Measurements from ENCODE around the gene PPM1M.

The PPM1M gene

GRCh38 chr3:52245322-52246263 lies at the start of gene PPM1M:
TSS of gene PPM1M (plus strand) at chr3:52245759. CDS start at chr3:52245825, 66 bp downstream.
- DNase-seq, result peak in 2 of 58 donors; percentile 31 to 32

DNA sequence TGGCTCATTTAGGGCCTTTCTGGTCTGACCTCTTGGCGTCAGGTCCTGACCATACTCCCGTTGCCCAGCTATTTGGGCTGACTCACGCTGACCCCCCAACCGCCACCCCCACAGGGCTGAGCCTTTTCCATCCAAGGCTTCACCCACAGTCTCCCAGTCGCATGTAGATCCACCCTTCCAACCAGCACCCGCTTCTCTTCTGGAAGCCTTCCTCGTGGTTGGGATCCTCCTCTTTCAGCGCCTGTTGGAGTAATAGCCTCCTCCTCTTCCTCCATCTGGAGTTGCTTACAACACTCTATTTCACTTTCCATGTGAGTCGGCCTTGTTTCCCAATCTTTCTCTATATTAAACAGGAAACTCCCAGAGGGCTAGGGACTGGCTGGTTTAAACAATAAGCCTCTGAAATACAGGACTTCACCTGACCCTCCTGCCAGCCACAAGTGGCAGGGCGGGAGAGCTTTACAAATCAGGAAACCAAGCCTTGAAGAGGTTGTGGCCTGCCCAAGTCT lies 49.7 kb upstream of the PPM1M start:
- no peak for DNase-seq

GRCh38 chr3:52196977-52197376 lies 48.6 kb upstream of the PPM1M start:
- DNase-seq, result no peak

DNA sequence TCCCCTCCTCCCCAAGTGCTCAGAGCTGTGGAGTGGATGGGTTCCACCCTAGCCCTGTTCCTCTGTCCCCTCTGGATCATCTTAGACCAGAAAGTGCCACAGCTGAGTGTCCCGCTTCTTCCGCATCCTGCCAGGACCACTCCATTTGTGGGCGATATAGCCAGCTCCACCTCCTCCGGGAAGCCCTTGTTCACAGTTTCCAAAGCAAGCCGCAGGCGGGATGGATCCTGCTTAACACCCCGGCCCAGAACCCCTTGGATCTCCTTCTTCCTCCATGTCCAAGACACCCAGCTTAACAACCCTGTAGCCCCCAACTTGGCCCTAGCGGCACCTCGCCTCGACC lies 48.1 kb upstream of the PPM1M start:
- DNase-seq, result peak in 1 of 58 donors; percentile 55

DNA sequence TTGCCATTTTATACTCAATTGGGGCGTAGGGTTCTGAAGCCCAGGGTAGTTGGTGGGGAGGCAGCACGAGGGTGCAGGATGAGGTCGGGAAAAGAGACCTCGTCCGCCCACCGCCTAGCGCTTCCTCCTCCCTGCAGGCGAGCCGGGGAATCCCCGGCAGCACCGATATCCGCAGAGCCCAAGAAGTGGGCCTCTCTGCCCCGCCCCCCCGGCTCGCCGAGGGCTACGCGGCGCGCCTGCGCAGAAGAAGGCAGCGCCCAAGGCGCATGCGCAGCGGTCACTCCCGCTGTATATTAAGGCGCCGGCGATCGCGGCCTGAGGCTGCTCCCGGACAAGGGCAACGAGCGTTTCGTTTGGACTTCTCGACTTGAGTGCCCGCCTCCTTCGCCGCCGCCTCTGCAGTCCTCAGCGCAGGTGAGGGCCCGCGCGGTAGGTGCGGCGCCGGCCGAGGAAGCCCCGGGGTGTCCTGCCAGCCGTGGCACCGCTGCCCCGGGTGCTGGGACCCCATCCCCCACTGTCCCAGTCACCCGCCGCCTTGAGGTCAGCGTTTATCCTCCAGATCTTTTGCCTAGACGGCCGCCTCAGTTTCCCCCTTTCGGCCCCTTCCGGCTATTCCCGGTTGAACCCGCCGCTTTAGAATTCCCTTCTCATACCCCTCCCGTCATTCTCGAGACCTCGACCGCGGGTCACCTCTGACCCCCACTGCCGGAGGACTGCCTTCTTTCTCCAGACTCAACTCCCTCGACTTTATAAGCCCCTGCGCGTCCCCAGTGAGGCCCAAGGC lies 47.5 kb upstream of the PPM1M start, which contains the start of gene ALAS1:
Gene ALAS1 (plus strand): TSS at position 319 of the 784 bp plus-strand sequence. CDS start 1,082 bp downstream, outside the sequence.
- DNase-seq, result peak; percentile 22 to 92 (median 83)

DNA sequence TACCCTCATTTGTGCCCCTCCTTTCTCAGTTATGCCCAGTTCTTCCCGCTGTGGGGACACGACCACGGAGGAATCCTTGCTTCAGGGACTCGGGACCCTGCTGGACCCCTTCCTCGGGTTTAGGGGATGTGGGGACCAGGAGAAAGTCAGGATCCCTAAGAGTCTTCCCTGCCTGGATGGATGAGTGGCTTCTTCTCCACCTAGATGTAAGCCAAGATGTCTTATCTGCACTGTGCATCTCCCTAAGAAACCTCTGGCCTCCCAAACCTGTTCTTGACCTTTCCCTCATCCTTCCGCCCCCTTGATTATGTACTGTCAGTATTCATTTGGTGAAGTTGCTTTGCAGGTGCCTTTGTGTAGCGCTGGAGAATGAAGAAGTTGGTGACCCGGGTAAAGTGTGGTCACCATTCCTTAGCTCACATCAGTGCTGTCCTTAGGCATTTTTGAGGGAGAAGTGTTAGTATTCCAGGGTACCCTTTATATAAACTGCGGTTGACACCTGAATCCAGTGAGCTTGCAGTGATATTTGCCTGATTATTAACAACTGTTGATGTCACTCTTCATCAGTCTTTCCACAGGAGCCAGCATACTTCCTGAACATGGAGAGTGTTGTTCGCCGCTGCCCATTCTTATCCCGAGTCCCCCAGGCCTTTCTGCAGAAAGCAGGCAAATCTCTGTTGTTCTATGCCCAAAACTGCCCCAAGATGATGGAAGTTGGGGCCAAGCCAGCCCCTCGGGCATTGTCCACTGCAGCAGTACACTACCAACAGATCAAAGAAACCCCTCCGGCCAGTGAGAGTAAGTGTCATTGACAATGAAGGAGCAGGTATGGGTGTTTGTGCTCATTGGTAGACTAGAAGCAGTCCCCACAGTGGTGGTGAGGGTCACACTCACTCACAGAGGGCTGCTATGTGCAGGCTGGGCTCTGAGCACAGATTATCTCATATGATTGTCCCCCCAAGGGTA lies 46.6 kb upstream of the PPM1M start:
- no peak for DNase-seq

GRCh38 chr3:52200981-52201679 lies 44.4 kb upstream of the PPM1M start:
- no peak for DNase-seq

DNA sequence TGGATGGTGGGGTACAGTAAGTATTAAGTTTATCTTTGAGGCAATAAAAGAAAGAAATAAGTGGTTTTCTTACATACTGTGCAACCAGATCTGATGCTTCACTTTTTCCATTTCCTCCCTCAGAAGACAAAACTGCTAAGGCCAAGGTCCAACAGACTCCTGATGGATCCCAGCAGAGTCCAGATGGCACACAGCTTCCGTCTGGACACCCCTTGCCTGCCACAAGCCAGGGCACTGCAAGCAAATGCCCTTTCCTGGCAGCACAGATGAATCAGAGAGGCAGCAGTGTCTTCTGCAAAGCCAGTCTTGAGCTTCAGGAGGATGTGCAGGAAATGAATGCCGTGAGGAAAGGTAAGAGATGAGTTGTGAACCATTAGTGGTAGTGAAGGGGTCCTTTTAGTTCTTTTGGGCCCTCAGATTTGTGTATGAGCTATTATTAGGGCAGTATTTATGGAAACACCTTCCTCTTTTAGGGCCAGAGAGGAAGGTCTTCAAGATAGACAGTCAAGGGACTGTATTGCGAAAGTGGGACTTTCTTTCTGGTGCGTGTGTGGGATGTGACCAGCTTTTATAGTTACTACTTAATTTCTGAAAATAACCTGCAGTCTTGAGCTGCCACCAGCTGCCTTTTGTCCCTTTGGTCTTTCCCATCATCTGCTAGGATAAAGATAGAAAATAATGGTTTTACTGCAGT lies 43.0 kb upstream of the PPM1M start:
- DNase-seq, result no peak

DNA sequence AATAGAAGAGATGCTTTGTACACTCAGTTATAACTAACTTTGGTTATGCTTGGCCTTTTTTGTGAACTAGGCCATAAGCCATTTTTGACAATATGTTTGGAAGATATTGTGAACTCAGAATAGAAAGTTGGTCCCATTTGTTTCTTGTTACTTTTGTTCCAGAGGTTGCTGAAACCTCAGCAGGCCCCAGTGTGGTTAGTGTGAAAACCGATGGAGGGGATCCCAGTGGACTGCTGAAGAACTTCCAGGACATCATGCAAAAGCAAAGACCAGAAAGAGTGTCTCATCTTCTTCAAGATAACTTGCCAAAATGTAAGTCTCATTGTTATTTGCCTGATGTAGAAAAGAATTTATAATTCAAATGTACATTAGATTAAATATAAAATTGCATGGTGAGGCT lies 41.9 kb upstream of the PPM1M start:
- DNase-seq, result no peak

GRCh38 chr3:52204337-52205073 lies 41.1 kb upstream of the PPM1M start:
- DNase-seq, result no peak

GRCh38 chr3:52205727-52206372 lies 39.7 kb upstream of the PPM1M start:
- DNase-seq, result no peak

GRCh38 chr3:52208556-52208955 lies 37.0 kb upstream of the PPM1M start:
- DNase-seq, result no peak

DNA sequence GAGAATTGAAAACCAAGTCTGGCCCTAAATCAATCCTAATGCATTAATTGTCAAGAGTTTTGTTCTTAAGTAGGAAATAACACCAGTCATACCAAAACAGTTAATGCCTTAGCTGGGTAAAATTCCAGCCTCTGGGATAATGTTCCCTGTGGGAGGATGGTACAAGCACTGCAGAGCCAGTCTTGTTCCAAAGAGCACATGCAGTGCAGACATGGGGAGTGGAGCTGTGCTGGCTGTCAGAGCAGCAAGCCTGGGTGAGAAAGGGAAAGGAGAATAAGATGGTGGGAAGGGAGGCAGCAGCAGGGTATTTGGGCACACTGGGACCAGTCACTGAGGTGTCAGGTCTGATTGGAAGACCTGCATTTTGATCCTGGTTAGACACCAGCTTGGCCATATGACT lies 35.5 kb upstream of the PPM1M start:
- no peak for DNase-seq

DNA sequence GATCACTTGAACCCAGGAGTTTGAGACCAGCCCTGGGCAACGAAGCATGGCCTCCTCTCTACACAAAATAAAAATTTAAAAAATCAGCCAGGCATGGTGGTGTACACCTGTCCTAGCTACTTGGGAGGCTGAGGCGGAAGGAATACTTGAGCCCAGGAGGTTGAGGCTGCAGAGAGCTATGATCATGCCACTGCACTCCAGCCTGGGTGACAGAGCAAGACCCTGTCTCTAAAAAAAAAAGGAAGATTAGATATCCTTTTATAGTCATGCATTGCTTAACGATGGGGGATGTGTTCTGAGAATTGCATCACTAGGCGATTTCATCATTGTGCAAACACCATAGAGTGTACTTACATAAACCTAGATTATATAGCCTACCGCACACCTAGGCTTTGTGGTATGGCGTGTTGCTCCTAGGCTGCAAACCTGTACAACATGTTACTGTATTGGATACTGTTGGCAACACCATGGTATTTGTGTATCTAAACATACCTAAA lies 35.0 kb upstream of the PPM1M start:
- DNase-seq, result no peak

GRCh38 chr3:52211268-52211891 lies 34.2 kb upstream of the PPM1M start:
- DNase-seq, result no peak

DNA sequence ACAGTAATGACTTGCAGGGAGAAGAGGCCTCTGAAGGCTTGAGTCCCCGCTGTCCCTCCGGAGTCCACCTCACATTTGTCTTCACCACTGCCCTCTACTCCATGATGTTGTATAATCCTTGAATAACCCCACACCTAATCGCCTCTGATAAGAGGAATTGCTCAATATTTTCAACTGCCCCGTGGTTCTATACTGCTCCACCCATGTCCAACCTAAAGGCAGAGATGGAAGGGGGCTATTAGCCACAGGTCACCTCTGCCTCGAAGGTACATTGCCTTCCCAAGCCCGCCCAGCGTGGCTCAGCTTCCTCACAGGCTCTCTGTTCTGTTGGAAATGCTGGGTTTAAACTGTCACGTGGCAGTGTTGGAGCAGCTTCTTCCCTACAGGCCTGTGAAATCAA lies 32.6 kb upstream of the PPM1M start:
- no peak for DNase-seq

DNA sequence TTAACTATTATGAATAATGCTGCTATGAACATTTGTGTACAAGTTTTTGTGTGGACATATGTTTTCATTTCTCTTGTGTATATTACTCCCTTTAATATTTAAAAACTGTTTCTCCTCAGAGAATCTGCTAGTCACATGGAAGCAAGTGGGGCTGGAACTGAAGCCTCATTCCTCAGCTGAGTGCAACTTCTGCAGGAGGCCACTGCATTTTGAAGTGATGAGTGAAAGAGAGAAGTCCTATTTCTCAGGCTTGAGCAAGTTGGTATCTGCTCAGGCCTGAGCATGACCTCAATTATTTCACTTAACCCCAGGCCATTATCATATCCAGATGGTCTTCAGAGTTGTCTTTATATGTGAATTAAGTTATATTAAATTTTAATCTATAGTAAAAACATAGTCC lies 31.7 kb upstream of the PPM1M start:
- no peak for DNase-seq

- DNase-seq, result no peak
Observed at GRCh38 chr3:52215351-52215750, 30.2 kb upstream of the PPM1M start.

Measured in anterior cingulate cortex (tissue), 58 donors.